Lower leg skin (tissue), 4 donors: Measurements from ENCODE around the gene PLCB1. TPM values are rescaled to one million over a fixed set of nuclear protein-coding genes. Genes with fewer than 3 reads are reported as not detected.

ENCODE experiments used
- DNase-seq, 2 donors: peaks; one replicate each; pipeline ENCODE4 v3.0.0-alpha.2; 2019; ENCODE audit warnings: low spot score in 2 of 2
- H3K4me3 ChIP-seq: fragments of 200-600 bp; sonication (generic); 2 replicates; pipeline ENCODE4 v1.5.1; 2017; ENCODE audit warnings: mild to moderate bottlenecking, low read depth; ENCODE audit not compliant: poor library complexity, severe bottlenecking
- POLR2A ChIP-seq, 2 donors: fragments of 450-650 bp; IDR thresholded peaks; one replicate each; pipeline ENCODE4 v1.6.1; 2016 to 2017; ENCODE audit warnings: antibody characterized with exemption in 2 of 2, mild to moderate bottlenecking in 1 of 2, moderate library complexity in 1 of 2
- WGBS, 2 donors: methylation state at CpG; one replicate each; pipeline ENCODE4 v1.1.5; 2018; 5-methylcytosine and 5-hydroxymethylcytosine counted together
- intact Hi-C: fragments of 100-400 bp; cut with DNase I; formaldehyde crosslinking; loops from one replicate; pipeline ENCODE4 v1.15.0; 2023; ENCODE audit warnings: low total_unique reads
- total RNA-seq, 4 donors: library from RNA; depleted of rRNA; stranded (reverse); fragments of >200 nt; gene quantifications; one replicate each; pipeline ENCODE4 v1.1.0, GENCODE V29; 2016
- TF ChIP-seq, protein P1 (sequence below), 3 donors: fragments of 450-650 bp; IDR thresholded peaks; one replicate each; pipeline ENCODE4 v1.5.1; 2016; ENCODE audit warnings: antibody characterized with exemption in 3 of 3, mild to moderate bottlenecking in 3 of 3, moderate library complexity in 2 of 3

PLCB1 gene
- total RNA-seq, 4 donors from 2014 or later: 4.1 to 16.2 (median 9.1) TPM

- no peak overlapping the region for H3K4me3 ChIP-seq
- no peak for TF ChIP-seq POLR2A (IDR thresholded peaks at IDR 0.05)
- TF ChIP-seq, protein P1, sequence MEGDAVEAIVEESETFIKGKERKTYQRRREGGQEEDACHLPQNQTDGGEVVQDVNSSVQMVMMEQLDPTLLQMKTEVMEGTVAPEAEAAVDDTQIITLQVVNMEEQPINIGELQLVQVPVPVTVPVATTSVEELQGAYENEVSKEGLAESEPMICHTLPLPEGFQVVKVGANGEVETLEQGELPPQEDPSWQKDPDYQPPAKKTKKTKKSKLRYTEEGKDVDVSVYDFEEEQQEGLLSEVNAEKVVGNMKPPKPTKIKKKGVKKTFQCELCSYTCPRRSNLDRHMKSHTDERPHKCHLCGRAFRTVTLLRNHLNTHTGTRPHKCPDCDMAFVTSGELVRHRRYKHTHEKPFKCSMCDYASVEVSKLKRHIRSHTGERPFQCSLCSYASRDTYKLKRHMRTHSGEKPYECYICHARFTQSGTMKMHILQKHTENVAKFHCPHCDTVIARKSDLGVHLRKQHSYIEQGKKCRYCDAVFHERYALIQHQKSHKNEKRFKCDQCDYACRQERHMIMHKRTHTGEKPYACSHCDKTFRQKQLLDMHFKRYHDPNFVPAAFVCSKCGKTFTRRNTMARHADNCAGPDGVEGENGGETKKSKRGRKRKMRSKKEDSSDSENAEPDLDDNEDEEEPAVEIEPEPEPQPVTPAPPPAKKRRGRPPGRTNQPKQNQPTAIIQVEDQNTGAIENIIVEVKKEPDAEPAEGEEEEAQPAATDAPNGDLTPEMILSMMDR (IDR thresholded peaks at IDR 0.05): no peak
- intact Hi-C loops: no loop called here
- DNase-seq: no peak
- WGBS, 2 donors: 79 to 82% methylated on average over 2 of the region's 2 CpGs
These were observed 339.4 kb downstream of the PLCB1 start for GRCh38 chr20:8471465-8471864.

- DNase-seq: no peak
- H3K4me3 ChIP-seq: no peak overlapping the region
- intact Hi-C loops: no loop called here
- 63 to 68% methylated on average over 1 of the region's 1 CpG for WGBS, 2 donors
- TF ChIP-seq POLR2A (IDR thresholded peaks at IDR 0.05): no peak
- TF ChIP-seq, protein P1 (IDR thresholded peaks at IDR 0.05): no peak
These were observed 341.4 kb downstream of the PLCB1 start for GRCh38 chr20:8473459-8473858.

DNA sequence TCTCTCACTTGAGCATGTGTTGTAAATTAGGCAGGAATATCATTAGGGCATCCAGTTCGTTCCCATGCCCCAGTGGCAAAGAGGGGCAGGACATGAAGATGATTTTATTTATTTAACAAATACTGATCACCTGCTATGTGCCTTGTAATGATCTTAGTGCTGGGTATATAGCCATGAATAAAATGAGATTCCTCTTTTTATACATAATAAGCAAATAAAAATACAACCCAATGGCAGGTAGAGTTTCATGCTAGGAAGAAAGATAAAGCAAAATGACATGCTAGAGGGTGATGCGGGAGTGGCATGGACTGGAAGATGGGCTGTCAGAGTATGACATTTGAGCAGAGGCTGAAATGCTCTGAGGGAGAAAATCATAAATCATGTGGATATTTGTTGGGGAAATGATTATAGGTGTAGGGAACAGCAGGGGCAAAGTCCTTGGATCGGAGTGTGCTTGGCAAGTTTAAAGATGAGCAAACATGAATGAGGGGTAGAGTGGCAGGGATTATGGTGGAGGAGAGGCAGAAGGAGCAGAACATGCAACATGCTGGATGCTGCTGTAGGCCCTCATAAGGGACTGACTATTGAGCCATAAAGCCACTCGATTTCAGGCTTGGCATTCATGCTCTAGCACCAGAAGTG lies 342.1 kb downstream of the PLCB1 start:
- no peak for DNase-seq
- 81 to 82% methylated on average over 4 of the region's 4 CpGs for WGBS, 2 donors
- intact Hi-C loops: no loop called here
- H3K4me3 ChIP-seq: no peak overlapping the region
- TF ChIP-seq POLR2A (IDR thresholded peaks at IDR 0.05): no peak
- TF ChIP-seq, protein P1 (IDR thresholded peaks at IDR 0.05): no peak

DNA sequence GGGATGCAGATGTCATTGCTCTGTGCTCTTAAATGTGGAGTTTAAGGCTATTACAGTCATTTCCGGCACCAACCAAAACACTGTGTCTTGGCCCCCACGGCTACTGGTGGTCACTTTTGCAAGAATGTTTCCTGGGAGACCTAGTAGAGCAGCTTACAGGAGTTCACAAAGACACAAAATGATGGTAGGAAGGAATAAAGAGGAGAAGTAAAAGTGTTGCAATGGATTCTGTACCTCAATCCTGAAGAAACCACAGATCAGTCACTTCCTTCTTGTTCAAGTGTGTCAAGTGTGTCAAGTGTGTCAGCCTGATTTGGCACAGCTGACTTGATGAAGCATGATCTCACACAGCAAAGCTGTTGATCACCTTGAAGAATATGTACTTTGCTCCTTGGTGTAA lies 344.0 kb downstream of the PLCB1 start:
- DNase-seq: no peak
- 78% methylated on average over 2 of the region's 2 CpGs for WGBS, 2 donors
- intact Hi-C loops: no loop called here
- no peak overlapping the region for H3K4me3 ChIP-seq
- TF ChIP-seq, protein P1 (IDR thresholded peaks at IDR 0.05): no peak
- no peak for TF ChIP-seq POLR2A (IDR thresholded peaks at IDR 0.05)

DNA sequence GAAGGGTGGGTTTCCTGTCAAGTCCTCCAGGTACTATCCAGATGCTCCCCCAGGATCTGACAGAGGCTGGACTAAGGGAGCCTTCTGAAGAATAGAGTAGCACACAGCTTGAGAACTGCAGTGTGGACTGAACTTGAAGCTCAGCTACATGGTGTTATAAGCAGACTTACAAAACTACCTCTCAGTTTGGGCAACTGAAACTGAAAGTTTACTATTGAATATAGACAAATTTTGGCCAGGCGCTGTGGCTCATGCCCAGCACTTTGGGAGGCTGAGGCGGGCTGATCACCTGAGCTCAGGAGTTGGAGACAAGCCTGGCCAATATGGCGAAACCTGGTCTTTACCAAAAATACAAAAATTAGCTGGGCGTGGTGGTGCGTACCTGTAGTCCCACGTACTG lies 348.5 kb downstream of the PLCB1 start:
- H3K4me3 ChIP-seq: no peak overlapping the region
- TF ChIP-seq, protein P1 (IDR thresholded peaks at IDR 0.05): no peak
- no peak for TF ChIP-seq POLR2A (IDR thresholded peaks at IDR 0.05)
- no peak for DNase-seq
- WGBS, 2 donors: 92 to 94% methylated on average over 6 of the region's 6 CpGs
- intact Hi-C loops: no loop called here

DNA sequence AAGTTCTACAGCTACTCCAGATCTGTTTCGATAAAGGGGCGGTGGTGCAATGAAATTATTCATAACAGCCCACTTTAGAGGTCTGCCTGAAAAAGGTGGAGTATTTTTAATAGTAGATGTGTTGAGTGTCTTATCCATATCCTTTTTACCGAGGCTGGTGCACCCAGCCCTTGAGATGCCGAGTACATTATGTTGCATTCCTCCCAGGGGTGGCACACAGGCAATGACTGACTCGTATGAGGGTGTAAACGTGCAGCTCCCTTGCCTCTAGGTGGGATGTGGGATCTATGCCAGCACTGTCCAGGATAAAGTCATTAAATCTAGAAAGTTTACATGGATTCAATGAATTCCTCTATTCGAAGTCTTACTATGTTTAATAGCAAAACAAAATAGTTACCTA lies 355.6 kb downstream of the PLCB1 start:
- no peak for DNase-seq

More for the DNA sequence above, 355.6 kb downstream of the PLCB1 start:
- TF ChIP-seq, protein P1 (IDR thresholded peaks at IDR 0.05): no peak
- no peak for TF ChIP-seq POLR2A (IDR thresholded peaks at IDR 0.05)
- intact Hi-C loops: no loop called here
- 75 to 86% methylated on average over 7 of the region's 7 CpGs for WGBS, 2 donors
- no peak overlapping the region for H3K4me3 ChIP-seq
